ENCODE data around the gene DIAPH1.

Gene DIAPH1

GRCh38 chr5:141635646-141636045 lies 16.8 kb upstream of the DIAPH1 start:
- DNase-seq (ENCODE audit: low read depth) = no peak
- TF ChIP-seq, protein P1, sequence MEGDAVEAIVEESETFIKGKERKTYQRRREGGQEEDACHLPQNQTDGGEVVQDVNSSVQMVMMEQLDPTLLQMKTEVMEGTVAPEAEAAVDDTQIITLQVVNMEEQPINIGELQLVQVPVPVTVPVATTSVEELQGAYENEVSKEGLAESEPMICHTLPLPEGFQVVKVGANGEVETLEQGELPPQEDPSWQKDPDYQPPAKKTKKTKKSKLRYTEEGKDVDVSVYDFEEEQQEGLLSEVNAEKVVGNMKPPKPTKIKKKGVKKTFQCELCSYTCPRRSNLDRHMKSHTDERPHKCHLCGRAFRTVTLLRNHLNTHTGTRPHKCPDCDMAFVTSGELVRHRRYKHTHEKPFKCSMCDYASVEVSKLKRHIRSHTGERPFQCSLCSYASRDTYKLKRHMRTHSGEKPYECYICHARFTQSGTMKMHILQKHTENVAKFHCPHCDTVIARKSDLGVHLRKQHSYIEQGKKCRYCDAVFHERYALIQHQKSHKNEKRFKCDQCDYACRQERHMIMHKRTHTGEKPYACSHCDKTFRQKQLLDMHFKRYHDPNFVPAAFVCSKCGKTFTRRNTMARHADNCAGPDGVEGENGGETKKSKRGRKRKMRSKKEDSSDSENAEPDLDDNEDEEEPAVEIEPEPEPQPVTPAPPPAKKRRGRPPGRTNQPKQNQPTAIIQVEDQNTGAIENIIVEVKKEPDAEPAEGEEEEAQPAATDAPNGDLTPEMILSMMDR (IDR thresholded peaks at IDR 0.05; ENCODE audit: low read length, missing control alignments) = no peak
- H3K4me3 ChIP-seq (replicated peaks; ENCODE audit: low read depth, low read length) = peak overlapping the region; percentile 98

DNA sequence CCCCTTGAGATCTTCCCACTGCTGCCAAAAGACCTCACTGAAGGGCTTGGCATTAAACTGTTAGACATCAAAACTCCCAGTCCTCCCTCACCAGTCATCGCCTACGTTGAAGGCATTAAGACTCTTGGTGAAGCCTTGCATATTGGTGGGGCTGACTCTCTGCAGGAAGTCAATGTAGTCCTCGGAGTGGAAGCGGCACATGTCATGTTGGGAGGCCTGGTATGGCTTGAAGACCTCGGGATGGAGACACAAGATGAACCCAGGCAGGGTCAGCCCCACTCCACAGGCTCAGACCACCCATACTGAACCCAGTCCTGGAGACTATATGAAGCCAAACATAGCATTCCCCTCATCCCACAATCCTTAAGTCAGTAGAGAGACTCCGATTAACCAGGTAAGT lies 15.9 kb upstream of the DIAPH1 start:
- TF ChIP-seq, protein P1 (IDR thresholded peaks at IDR 0.05; ENCODE audit: low read length, missing control alignments) = no peak
- DNase-seq (ENCODE audit: low read depth) = no peak
- no peak overlapping the region for H3K4me3 ChIP-seq (replicated peaks; ENCODE audit: low read depth, low read length)

- no peak for DNase-seq (ENCODE audit: low read depth)
- H3K4me3 ChIP-seq (replicated peaks; ENCODE audit: low read depth, low read length) = no peak overlapping the region
- TF ChIP-seq, protein P1 (IDR thresholded peaks at IDR 0.05; ENCODE audit: low read length, missing control alignments) = no peak
These were observed 15.2 kb upstream of the DIAPH1 start for GRCh38 chr5:141633871-141634561.

DNA sequence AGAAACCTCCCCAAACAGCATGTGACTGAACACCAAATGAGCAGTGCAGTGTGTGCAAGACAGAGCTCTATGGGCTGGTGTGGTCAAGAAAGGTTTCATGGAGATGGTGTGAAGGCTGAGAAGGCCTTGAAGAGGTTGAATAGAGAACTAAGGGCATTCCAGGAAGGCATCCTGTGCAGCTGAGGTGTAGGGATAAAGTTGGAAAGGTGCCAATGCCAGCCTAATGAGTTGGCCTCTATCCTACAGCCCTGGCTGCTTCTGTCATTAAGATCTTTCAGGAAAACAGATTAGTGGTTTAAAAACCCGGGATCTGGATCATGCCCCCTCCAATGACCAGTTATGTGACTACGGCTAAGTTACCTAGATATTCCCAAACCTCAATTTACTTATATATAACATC lies 13.8 kb upstream of the DIAPH1 start:
- no peak overlapping the region for H3K4me3 ChIP-seq (replicated peaks; ENCODE audit: low read depth, low read length)
- TF ChIP-seq, protein P1 (IDR thresholded peaks at IDR 0.05; ENCODE audit: low read length, missing control alignments) = no peak
- DNase-seq (ENCODE audit: low read depth) = no peak

DNA sequence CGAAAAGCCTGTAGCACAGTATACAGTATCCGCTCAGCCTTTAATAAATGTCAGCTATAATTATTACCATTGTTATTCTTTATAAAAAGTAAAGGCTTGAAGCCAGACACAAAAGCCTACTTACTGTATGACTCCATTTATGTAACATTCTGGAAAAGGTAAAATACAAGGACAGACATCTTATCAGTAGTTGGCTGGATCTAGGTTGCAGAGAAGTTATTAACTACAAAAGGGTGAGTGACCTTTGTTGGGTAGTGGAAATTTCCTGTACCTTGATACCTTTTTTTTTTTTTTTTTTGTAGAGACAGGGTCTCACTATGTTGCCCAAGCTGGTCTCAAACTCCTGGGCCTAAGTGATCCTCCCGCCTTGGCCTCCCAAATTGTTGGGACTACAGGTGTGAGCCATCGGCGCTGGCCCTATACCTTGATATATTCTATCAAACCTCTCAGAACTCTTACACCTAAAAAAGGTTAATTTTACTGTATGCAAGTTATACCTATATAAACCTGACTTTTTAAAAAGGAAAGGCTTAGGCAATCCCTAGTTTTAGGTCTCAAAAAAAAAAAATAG lies 11.9 kb upstream of the DIAPH1 start:
- TF ChIP-seq, protein P1 (IDR thresholded peaks at IDR 0.05; ENCODE audit: low read length, missing control alignments) = no peak
- no peak for DNase-seq (ENCODE audit: low read depth)
- H3K4me3 ChIP-seq (replicated peaks; ENCODE audit: low read depth, low read length) = no peak overlapping the region

GRCh38 chr5:141628175-141628788 lies 9.5 kb upstream of the DIAPH1 start:
- TF ChIP-seq, protein P1 (IDR thresholded peaks at IDR 0.05; ENCODE audit: low read length, missing control alignments) = no peak
- DNase-seq (ENCODE audit: low read depth) = no peak
- H3K4me3 ChIP-seq (replicated peaks; ENCODE audit: low read depth, low read length) = no peak overlapping the region

All from fibroblast of pulmonary artery (primary cell).